HEK293 (cell line): ENCODE data around the gene ETNK1.
A peak's percentile ranks its signal among the peaks of the same experiment; 100 is the strongest.

Experiments used
- BCL11B ChIP-seq: fragments of 450-650 bp; formaldehyde crosslinking; IDR thresholded peaks from 2 replicates; pipeline ENCODE4 v1.5.1; 2016; ENCODE audit warnings: low read depth, missing biosample characterization, missing genetic modification characterization
- EGR2 ChIP-seq: fragments of 450-650 bp; formaldehyde crosslinking; IDR thresholded peaks from 2 replicates; pipeline ENCODE4 v1.5.1; 2016; ENCODE audit warnings: low read depth, missing biosample characterization, missing genetic modification characterization
- GLIS1 ChIP-seq: fragments of 450-650 bp; formaldehyde crosslinking; IDR thresholded peaks from 2 replicates; pipeline ENCODE4 v1.5.1; 2016; ENCODE audit warnings: missing biosample characterization, missing genetic modification characterization
- HOXD13 ChIP-seq: sonication (generic); formaldehyde crosslinking; IDR thresholded peaks from 2 replicates; pipeline ENCODE4 v1.8.0; 2022; ENCODE audit warnings: missing genetic modification reagents, borderline replicate concordance
- IKZF3 ChIP-seq: fragments of 450-650 bp; IDR thresholded peaks from 2 replicates; pipeline ENCODE4 v1.5.0; 2018; ENCODE audit warnings: missing biosample characterization, mild to moderate bottlenecking, missing genetic modification characterization, moderate library complexity
- KLF1 ChIP-seq: fragments of 450-650 bp; formaldehyde crosslinking; IDR thresholded peaks from 2 replicates; pipeline ENCODE4 v1.5.1; 2016; ENCODE audit warnings: missing biosample characterization, missing genetic modification characterization
- MEIS1 ChIP-seq: sonication (generic); formaldehyde crosslinking; IDR thresholded peaks from 2 replicates; pipeline ENCODE4 v1.8.1; 2022; ENCODE audit warnings: missing genetic modification reagents, mild to moderate bottlenecking, borderline replicate concordance
- PRDM4 ChIP-seq: fragments of 450-650 bp; formaldehyde crosslinking; IDR thresholded peaks from 2 replicates; pipeline ENCODE4 v1.5.1; 2017; ENCODE audit warnings: missing biosample characterization, missing genetic modification characterization
- SCRT1 ChIP-seq: fragments of 450-650 bp; formaldehyde crosslinking; IDR thresholded peaks from 2 replicates; pipeline ENCODE4 v1.5.1; 2016; ENCODE audit warnings: missing biosample characterization, missing genetic modification characterization, borderline replicate concordance
- TSHZ1 ChIP-seq: fragments of 450-650 bp; formaldehyde crosslinking; IDR thresholded peaks from 2 replicates; pipeline ENCODE4 v1.5.1; 2016; ENCODE audit warnings: missing biosample characterization, missing genetic modification characterization, borderline replicate concordance
- ZBTB44 ChIP-seq: fragments of 450-650 bp; IDR thresholded peaks from 2 replicates; pipeline ENCODE4 v1.5.1; 2018; ENCODE audit warnings: missing biosample characterization, mild to moderate bottlenecking, missing genetic modification characterization
- ZNF121 ChIP-seq: fragments of 450-650 bp; formaldehyde crosslinking; IDR thresholded peaks from 2 replicates; pipeline ENCODE4 v1.5.1; 2016; ENCODE audit warnings: missing biosample characterization, missing genetic modification characterization
- ZNF140 ChIP-seq: fragments of 450-650 bp; formaldehyde crosslinking; IDR thresholded peaks from 2 replicates; pipeline ENCODE4 v1.5.1; 2016; ENCODE audit warnings: missing biosample characterization, missing genetic modification characterization
- ZNF148 ChIP-seq: fragments of 450-650 bp; formaldehyde crosslinking; IDR thresholded peaks from 2 replicates; pipeline ENCODE4 v1.5.0; 2017; ENCODE audit warnings: missing biosample characterization, missing genetic modification characterization, borderline replicate concordance
- ZNF155 ChIP-seq: fragments of 450-650 bp; formaldehyde crosslinking; IDR thresholded peaks from 2 replicates; pipeline ENCODE4 v1.5.1; 2016; ENCODE audit warnings: missing biosample characterization, missing genetic modification characterization
- ZNF19 ChIP-seq: fragments of 450-650 bp; formaldehyde crosslinking; IDR thresholded peaks from 2 replicates; pipeline ENCODE4; 2016; ENCODE audit warnings: missing biosample characterization, missing genetic modification characterization, low read depth
- ZNF2 ChIP-seq: fragments of 450-650 bp; formaldehyde crosslinking; IDR thresholded peaks from 2 replicates; pipeline ENCODE4 v1.5.1; 2016; ENCODE audit warnings: missing biosample characterization, missing genetic modification characterization
- ZNF23 ChIP-seq: fragments of 450-650 bp; formaldehyde crosslinking; IDR thresholded peaks from 2 replicates; pipeline ENCODE4 v1.5.1; 2016; ENCODE audit warnings: missing biosample characterization, missing genetic modification characterization, borderline replicate concordance
- ZNF24 ChIP-seq: fragments of 450-650 bp; formaldehyde crosslinking; IDR thresholded peaks from 2 replicates; pipeline ENCODE4 v1.5.1; 2016; ENCODE audit warnings: missing biosample characterization, missing genetic modification characterization
- ZNF311 ChIP-seq: fragments of 450-650 bp; formaldehyde crosslinking; IDR thresholded peaks from 2 replicates; pipeline ENCODE4 v1.5.1; 2017; ENCODE audit warnings: missing biosample characterization, missing genetic modification characterization, borderline replicate concordance
- ZNF335 ChIP-seq: fragments of 450-650 bp; formaldehyde crosslinking; conservative IDR thresholded peaks from 2 replicates; pipeline ENCODE4 v1.5.1; 2016; ENCODE audit warnings: missing biosample characterization, missing genetic modification characterization
- ZNF350 ChIP-seq: fragments of 450-650 bp; formaldehyde crosslinking; IDR thresholded peaks from 2 replicates; pipeline ENCODE4 v1.5.0; 2017; ENCODE audit warnings: missing biosample characterization, mild to moderate bottlenecking, missing genetic modification characterization
- ZNF423 ChIP-seq: fragments of 450-650 bp; formaldehyde crosslinking; IDR thresholded peaks from 2 replicates; pipeline ENCODE4 v1.5.1; 2016; ENCODE audit warnings: missing biosample characterization, missing genetic modification characterization
- ZNF449 ChIP-seq: fragments of 450-650 bp; formaldehyde crosslinking; IDR thresholded peaks from 2 replicates; pipeline ENCODE4 v1.5.1; 2017; ENCODE audit warnings: missing biosample characterization, mild to moderate bottlenecking, missing genetic modification characterization, moderate library complexity
- ZNF510 ChIP-seq: fragments of 450-650 bp; formaldehyde crosslinking; IDR thresholded peaks from 2 replicates; pipeline ENCODE4 v1.5.1; 2018; ENCODE audit warnings: mild to moderate bottlenecking, missing genetic modification characterization, missing biosample characterization; ENCODE audit not compliant: insufficient replicate concordance
- ZNF549 ChIP-seq: fragments of 450-650 bp; IDR thresholded peaks from 2 replicates; pipeline ENCODE4 v1.5.1; 2018; ENCODE audit warnings: missing biosample characterization, missing genetic modification characterization, mild to moderate bottlenecking, inconsistent platforms, moderate library complexity
- ZNF600 ChIP-seq: fragments of 450-650 bp; formaldehyde crosslinking; IDR thresholded peaks from 2 replicates; pipeline ENCODE4 v1.5.1; 2016; ENCODE audit warnings: missing biosample characterization, missing genetic modification characterization
- ZNF624 ChIP-seq: fragments of 450-650 bp; formaldehyde crosslinking; IDR thresholded peaks from 2 replicates; pipeline ENCODE4 v1.5.1; 2017; ENCODE audit warnings: missing biosample characterization, missing genetic modification characterization
- ZNF670 ChIP-seq: fragments of 450-650 bp; formaldehyde crosslinking; IDR thresholded peaks from 2 replicates; pipeline ENCODE4 v1.5.1; 2016; ENCODE audit warnings: missing biosample characterization, missing genetic modification characterization, low read depth

The ETNK1 gene

GRCh38 chr12:22625762-22626294, 857 bp downstream of the ETNK1 start (continued):
- 0 out of 2 replicates have a peak, but pooled peaks have one; percentile 23 for TF ChIP-seq PRDM4 (tag by site-specific recombination)
- TF ChIP-seq ZNF510 = no peak
- TF ChIP-seq TSHZ1 (tag by site-specific recombination) = no peak
- TF ChIP-seq MEIS1 = no peak
- no peak for TF ChIP-seq ZBTB44 (tag by site-specific recombination)
- TF ChIP-seq ZNF335 (tag by site-specific recombination) = peak; percentile 79; the same call in 1 of the 2 replicates
- no peak for TF ChIP-seq ZNF121 (tag by site-specific recombination)
- TF ChIP-seq ZNF423 (tag by site-specific recombination) = no peak
- TF ChIP-seq ZNF449 (tag by site-specific recombination) = no peak; the same call in 1 of the 2 replicates
- no peak for TF ChIP-seq ZNF624 (tag by site-specific recombination)
- TF ChIP-seq ZNF23 (tag by site-specific recombination) = no peak
- peak; percentile 58 for TF ChIP-seq GLIS1
- TF ChIP-seq ZNF670 (tag by site-specific recombination) = no peak
- no peak for TF ChIP-seq ZNF311 (tag by site-specific recombination)
- no peak for TF ChIP-seq KLF1
- TF ChIP-seq ZNF140 (tag by site-specific recombination) = no peak
- TF ChIP-seq ZNF549 = no peak
- TF ChIP-seq IKZF3 (tag by site-specific recombination) = 0 out of 2 replicates have a peak, but pooled peaks have one; percentile 17
- peak; percentile 12; the same call in 1 of the 2 replicates for TF ChIP-seq BCL11B (tag by site-specific recombination)
- TF ChIP-seq ZNF148 (tag by site-specific recombination) = no peak
- no peak for TF ChIP-seq ZNF155 (tag by site-specific recombination)
- no peak for TF ChIP-seq HOXD13 (CRISPR knock-in tag)
- TF ChIP-seq ZNF19 (tag by site-specific recombination) = no peak
- no peak for TF ChIP-seq SCRT1 (tag by site-specific recombination)
- TF ChIP-seq ZNF2 (tag by site-specific recombination) = 0 out of 2 replicates have a peak, but pooled peaks have one; percentile 32
- TF ChIP-seq EGR2 (tag by site-specific recombination) = peak; percentile 45; the same call in 1 of the 2 replicates
- TF ChIP-seq ZNF600 = peak; percentile 41; the same call in 1 of the 2 replicates
- TF ChIP-seq ZNF350 = no peak
- no peak for TF ChIP-seq ZNF24 (tag by site-specific recombination)
